Skeletal muscle tissue (tissue), 4 donors: Measurements from ENCODE around the gene MBTPS1. TPM values are rescaled to one million over a fixed set of nuclear protein-coding genes. Genes with fewer than 3 reads are reported as not detected.

ENCODE experiments used
- H3K27ac ChIP-seq: one replicate; pipeline ENCODE4 v1.7.0; 2013; ENCODE audit warnings: mild to moderate bottlenecking, low read depth, low read length, inconsistent platforms
- H3K27me3 ChIP-seq, 3 donors: one replicate each; pipeline ENCODE4 v1.7.0; 2013; ENCODE audit warnings: low read length in 3 of 3; ENCODE audit not compliant: control insufficient read depth in 3 of 3, insufficient read depth in 3 of 3
- H3K36me3 ChIP-seq, 3 donors: one replicate each; pipeline ENCODE4 v1.7.0; 2013; ENCODE audit warnings: low read length in 3 of 3; ENCODE audit not compliant: control insufficient read depth in 3 of 3, insufficient read depth in 3 of 3
- H3K4me1 ChIP-seq, 3 donors: one replicate each; pipeline ENCODE4 v1.7.0; 2013; ENCODE audit warnings: low read length in 3 of 3, mild to moderate bottlenecking in 3 of 3; ENCODE audit not compliant: control insufficient read depth in 3 of 3, insufficient read depth in 3 of 3
- H3K4me3 ChIP-seq, 3 donors: one replicate each; pipeline ENCODE4 v1.7.0; 2013; ENCODE audit warnings: low read length in 3 of 3
- H3K9ac ChIP-seq, 3 donors: one replicate each; pipeline ENCODE4 v1.7.0; 2013; ENCODE audit warnings: low read length in 3 of 3, mild to moderate bottlenecking in 3 of 3, moderate library complexity in 2 of 3, low read depth in 1 of 3
- H3K9me3 ChIP-seq, 3 donors: one replicate each; pipeline ENCODE4 v1.7.0; 2013; ENCODE audit warnings: low read length in 3 of 3; ENCODE audit not compliant: control insufficient read depth in 3 of 3
- total RNA-seq: library from RNA; depleted of rRNA; stranded (reverse); fragments of >200 nt; gene quantifications from one replicate; pipeline ENCODE4 v1.2.3, GENCODE V29; 2014
- donor health status: Osteomylitis.

MBTPS1 gene
- total RNA-seq, 1 donor from 2014 or later: 76.7 TPM

DNA sequence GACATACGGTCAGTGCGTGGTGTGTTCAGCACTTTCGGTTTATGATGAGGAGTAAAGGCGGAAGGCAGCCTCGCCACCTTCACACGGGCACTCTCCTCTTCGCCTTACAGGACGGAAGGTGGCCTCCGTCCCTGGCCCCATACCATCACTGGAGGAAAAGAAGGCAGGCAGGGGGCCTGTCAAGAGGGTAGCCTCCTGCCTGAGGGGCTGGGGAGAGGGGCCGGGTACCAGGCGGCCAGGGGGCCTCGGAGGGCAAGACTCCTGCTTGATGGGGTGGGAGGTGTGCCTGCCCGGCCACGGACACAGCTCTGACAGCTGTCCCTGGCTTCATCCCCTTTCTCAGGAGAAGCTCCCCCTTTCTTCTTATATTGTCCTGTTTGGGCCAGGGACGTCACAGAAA is 58.5 kb downstream of the MBTPS1 start:
- no peaks in the 10 kb centered on the region for H3K9me3 ChIP-seq
- H3K4me1 ChIP-seq: peaks cover 0 to 2% (median 0%) of the 10 kb centered on the region in 3 donors
- H3K9ac ChIP-seq: no peak overlapping the region
- no peak overlapping the region for H3K27ac ChIP-seq
- no peak overlapping the region for H3K4me3 ChIP-seq
- peaks cover 81 to 93% (median 92%) of the 10 kb centered on the region in 3 donors for H3K36me3 ChIP-seq
- no peaks in the 10 kb centered on the region for H3K27me3 ChIP-seq

DNA sequence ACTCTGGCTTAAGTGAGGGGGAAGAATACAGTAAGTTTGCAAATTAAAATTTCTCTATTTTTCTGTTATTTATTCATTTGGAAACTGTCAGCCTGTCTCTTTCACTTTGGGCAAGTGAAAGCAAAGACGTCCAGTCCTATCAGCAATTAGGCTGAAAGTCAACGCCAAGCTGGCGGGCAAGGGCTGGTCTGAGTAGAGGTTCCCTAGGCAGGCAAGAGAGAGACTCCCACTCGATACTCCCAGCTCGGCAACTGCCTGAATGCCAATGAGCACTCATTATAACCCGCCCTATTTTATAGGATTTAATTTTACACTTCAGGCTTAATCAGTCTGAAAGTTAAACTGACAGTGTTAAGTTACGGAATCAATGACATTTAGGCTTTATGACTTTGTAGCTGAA is 59.8 kb downstream of the MBTPS1 start:
- Histone ChIP-seq H3K27me3 (no peaks in the 10 kb centered on the region), H3K9ac (no peak overlapping the region), H3K4me1 (no peaks in the 10 kb centered on the region), H3K27ac (no peak overlapping the region), H3K9me3 (no peaks in the 10 kb centered on the region), H3K4me3 (no peak overlapping the region), H3K36me3 (peaks cover 80 to 96% (median 92%) of the 10 kb centered on the region in 3 donors)

DNA sequence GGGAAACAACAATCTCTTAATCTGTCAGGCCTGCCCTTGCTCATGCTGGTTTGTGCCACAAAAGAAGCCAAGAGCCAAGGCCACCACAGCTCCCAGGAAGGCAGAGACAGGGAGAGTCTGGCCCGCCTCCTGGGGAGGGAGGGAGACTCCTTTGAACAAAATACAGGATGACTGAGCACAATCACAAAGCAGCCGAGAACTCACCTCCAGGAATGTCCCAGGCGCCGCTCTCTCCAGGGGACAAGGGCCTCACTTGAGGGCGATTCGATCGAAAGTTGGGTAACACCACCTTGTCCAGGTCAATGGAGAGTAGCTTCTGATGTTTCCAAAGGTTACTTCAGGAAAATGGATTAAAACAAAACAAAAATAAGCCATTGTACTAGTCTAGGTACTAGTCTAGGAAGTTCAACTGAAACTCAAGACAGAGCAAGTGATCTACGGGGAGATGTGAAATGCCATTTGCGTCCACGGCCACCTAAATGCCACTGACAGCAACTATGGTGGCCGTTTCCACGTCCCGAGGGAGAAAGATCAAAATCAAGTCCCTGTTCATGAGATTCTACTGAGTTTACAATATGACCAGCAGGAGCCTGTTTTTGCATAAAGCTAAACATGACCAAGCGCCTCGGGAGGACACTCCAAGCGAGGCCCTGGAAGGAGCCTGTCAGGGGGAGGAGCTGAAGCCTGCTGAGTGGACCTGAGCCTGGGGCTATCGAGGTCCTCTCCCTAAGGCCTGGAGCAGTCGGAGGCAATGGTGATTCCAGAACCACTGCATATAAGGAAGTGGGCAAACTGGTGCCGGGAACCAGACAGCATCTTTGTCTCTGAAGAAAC is 60.7 kb downstream of the MBTPS1 start:
- Histone ChIP-seq H3K4me1 (no peaks in the 10 kb centered on the region), H3K27ac (no peak overlapping the region), H3K4me3 (no peak overlapping the region), H3K27me3 (no peaks in the 10 kb centered on the region), H3K36me3 (peaks cover 72 to 91% (median 83%) of the 10 kb centered on the region in 3 donors), H3K9me3 (no peaks in the 10 kb centered on the region), H3K9ac (no peak overlapping the region)

DNA sequence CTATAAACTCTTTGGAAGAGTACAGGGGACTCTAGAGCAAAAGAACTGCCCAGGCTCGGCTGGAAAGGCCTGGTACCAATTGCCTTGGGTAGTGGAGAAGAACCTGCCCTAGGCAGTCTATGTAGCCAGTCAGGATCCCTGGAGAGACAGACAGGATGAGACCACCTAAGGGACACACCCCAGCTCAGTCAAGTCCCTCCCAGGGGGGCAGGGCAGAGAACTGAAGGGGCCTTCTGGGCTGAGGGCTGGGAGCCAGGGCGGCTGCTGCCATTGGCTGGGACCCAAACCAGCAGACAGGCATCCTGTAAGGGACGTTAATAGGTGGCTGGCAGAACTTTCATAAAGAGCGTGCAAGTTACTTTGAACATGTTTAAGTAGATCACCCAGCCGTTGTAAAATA is 61.4 kb downstream of the MBTPS1 start:
- no peak overlapping the region for H3K27ac ChIP-seq
- no peaks in the 10 kb centered on the region for H3K27me3 ChIP-seq
- no peaks in the 10 kb centered on the region for H3K4me1 ChIP-seq
- H3K9me3 ChIP-seq: no peaks in the 10 kb centered on the region
- peaks cover 69 to 85% (median 81%) of the 10 kb centered on the region in 3 donors for H3K36me3 ChIP-seq
- H3K9ac ChIP-seq: no peak overlapping the region
- H3K4me3 ChIP-seq: no peak overlapping the region

DNA sequence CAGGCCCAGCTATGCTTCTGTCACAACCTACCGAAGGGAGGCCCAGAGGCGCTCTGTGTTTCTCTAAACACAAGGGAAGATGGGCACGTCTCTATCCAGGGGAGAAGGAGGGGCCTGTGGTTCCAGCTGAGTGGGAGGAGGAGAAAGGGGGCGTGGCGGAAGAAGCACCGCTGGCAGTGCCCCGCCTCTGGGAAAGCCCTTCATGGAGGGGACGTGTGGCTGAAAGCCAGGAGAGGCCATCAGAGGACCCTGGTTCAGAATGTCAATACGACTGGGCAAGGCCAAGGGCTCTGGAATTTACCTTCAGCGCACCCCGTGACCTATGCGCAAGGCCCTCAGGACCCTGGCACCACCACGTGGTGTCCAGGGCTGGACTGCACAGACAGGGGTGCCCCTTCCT is 61.8 kb downstream of the MBTPS1 start:
- H3K9me3 ChIP-seq: no peaks in the 10 kb centered on the region
- H3K4me1 ChIP-seq: no peaks in the 10 kb centered on the region
- H3K27ac ChIP-seq: no peak overlapping the region
- H3K36me3 ChIP-seq: peaks cover 68 to 85% (median 81%) of the 10 kb centered on the region in 3 donors
- H3K27me3 ChIP-seq: no peaks in the 10 kb centered on the region
- H3K9ac ChIP-seq: no peak overlapping the region
- no peak overlapping the region for H3K4me3 ChIP-seq

DNA sequence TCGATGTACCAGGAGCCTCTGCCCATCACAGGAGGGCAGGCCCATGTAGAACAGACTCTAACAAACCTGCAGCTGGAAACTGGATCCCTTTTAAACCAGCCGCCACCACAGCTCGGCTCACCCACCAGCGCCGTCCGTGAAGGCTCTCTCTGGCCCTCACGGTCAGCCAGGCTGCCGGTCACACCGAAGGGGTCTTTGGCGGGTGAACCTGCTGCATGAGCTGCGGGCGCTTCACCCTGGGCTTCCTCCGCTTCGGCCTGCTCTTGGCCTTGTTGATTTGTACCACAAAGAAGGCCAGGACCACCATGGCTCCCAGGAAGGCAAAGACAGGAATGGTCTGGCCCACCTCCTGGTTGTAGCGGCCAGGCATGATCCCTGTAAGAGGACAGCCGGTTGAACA is 62.5 kb downstream of the MBTPS1 start:
- no peak overlapping the region for H3K4me3 ChIP-seq
- H3K9me3 ChIP-seq: no peaks in the 10 kb centered on the region
- no peaks in the 10 kb centered on the region for H3K4me1 ChIP-seq
- H3K9ac ChIP-seq: no peak overlapping the region
- H3K27me3 ChIP-seq: no peaks in the 10 kb centered on the region
- H3K27ac ChIP-seq: no peak overlapping the region
- peaks cover 67 to 80% (median 79%) of the 10 kb centered on the region in 3 donors for H3K36me3 ChIP-seq

DNA sequence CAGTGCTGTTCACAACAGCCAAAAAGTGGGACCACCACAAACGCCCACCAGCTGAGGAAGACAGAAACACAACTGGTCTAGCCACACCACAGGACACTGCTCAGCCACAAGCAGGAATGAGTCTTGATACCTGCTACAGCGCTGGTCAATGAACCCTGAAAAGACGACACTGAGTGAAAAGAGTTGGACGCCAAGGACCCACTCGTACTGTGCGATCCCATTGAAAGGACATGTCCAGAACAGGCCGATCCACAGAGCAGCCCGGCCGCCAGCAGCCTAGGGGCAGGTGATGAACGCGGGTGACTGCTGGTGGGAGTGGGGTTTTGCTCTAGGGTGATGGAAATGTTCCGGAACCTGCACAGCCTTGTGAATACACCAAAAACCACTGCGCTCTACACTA is 63.5 kb downstream of the MBTPS1 start:
- Histone ChIP-seq H3K9ac (no peak overlapping the region), H3K4me1 (no peaks in the 10 kb centered on the region), H3K9me3 (no peaks in the 10 kb centered on the region), H3K4me3 (no peak overlapping the region), H3K27me3 (no peaks in the 10 kb centered on the region), H3K27ac (no peak overlapping the region), H3K36me3 (peaks cover 57 to 72% (median 69%) of the 10 kb centered on the region in 3 donors)

DNA sequence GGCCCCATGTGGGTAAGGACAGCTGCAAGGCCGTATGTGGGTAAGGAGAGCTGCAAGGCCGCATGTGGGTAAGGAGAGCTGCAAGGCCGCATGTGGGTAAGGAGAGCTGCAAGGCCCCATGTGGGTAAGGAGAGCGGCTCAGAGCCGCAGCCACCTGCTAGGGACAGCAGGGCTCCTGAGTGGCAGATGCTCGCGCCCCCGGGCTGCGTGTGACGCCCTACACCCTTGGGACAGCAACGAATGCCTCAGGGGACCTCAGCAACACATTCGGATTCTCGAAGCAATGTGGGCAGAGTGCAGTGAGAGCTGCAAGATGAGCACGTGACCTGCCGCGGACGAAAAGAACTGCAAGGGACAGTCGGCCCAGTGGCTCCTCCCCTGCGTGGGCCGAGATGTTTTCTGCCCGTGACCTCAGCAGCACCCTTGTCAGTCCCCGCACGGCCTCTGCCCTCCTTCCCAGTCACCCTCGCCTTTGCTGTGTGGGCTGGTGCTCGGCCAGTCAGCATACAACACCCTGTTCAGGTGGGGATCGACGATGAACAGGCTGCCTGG is 64.6 kb downstream of the MBTPS1 start:
- no peak overlapping the region for H3K4me3 ChIP-seq
- no peaks in the 10 kb centered on the region for H3K27me3 ChIP-seq
- no peaks in the 10 kb centered on the region for H3K9me3 ChIP-seq
- no peaks in the 10 kb centered on the region for H3K4me1 ChIP-seq
- H3K9ac ChIP-seq: no peak overlapping the region
- H3K27ac ChIP-seq: no peak overlapping the region
- H3K36me3 ChIP-seq: peaks cover 49 to 61% (median 58%) of the 10 kb centered on the region in 3 donors

DNA sequence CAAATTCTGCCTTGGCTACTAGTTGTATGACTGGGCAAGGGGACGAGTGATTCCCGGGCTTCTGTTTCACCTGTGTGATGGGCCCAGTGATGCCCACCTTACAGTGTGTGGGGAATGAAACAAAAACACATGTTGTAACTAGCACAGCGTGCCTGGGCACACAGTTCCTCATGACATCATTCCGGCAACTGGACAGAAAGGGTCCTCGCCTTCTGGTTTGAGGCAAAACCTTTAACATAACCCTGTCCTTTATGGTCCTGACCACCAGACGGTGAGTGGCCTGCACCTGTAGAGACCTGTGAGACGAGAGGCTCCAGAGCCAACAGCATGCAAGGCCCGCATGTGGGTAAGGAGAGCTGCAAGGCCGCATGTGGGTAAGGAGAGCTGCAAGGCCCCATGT is 66.4 kb downstream of the MBTPS1 start:
- H3K4me3 ChIP-seq: no peak overlapping the region
- no peaks in the 10 kb centered on the region for H3K27me3 ChIP-seq
- no peak overlapping the region for H3K27ac ChIP-seq
- H3K4me1 ChIP-seq: no peaks in the 10 kb centered on the region
- no peak overlapping the region for H3K9ac ChIP-seq
- no peaks in the 10 kb centered on the region for H3K9me3 ChIP-seq
- H3K36me3 ChIP-seq: peaks cover 40 to 44% (median 41%) of the 10 kb centered on the region in 3 donors

DNA sequence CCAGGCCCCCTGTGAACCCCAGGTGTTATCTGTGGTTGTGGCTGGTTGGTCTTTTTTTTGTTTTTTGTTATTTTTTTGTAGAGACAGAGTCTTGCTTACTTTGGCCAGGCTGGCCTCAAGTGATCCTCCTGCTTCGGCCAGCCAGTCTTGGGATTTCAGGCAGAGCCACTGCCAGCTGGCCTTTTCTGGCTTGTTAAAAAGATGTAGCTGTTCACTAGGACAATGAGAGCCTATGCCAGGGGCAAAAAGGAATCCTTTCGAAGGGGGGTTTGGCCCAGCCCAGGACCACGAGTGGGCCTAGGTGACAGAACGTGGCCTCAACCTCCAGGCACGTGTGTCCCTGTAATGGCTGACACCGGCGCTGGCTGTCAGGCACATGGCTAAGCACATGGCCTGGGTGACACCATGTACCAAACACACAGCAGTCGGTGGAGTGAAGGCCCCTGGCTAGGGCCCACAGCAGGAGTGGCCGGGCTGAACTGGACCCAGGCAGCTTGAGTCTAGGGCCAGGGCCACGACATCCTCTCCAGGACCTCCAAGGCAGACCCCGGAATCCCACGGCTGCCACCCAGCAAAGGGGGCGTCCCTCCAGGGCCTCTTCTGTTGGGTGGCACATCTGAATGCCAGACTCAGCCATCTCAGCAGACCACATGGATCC is 67.2 kb downstream of the MBTPS1 start:
- Histone ChIP-seq H3K27ac (no peak overlapping the region), H3K27me3 (no peaks in the 10 kb centered on the region), H3K9me3 (no peaks in the 10 kb centered on the region), H3K4me3 (no peak overlapping the region), H3K9ac (no peak overlapping the region), H3K36me3 (peaks cover 32 to 36% (median 33%) of the 10 kb centered on the region in 3 donors), H3K4me1 (no peaks in the 10 kb centered on the region)
